GM18505 (cell line): Measurements from ENCODE around the gene CDYL2.

Experiments
- ATAC-seq: cut with Tn5 transposase; IDR thresholded peaks from one replicate; pipeline ENCODE4 v1.9.1; 2021; ENCODE audit not compliant: unreplicated experiment
- POLR2A ChIP-seq: IDR thresholded peaks from 4 replicates; pipeline ENCODE4 v1.6.1; 2011; ENCODE audit warnings: borderline replicate concordance; ENCODE audit not compliant: insufficient read depth, insufficient read length; ENCODE audit errors: extremely low read depth

The CDYL2 gene

DNA sequence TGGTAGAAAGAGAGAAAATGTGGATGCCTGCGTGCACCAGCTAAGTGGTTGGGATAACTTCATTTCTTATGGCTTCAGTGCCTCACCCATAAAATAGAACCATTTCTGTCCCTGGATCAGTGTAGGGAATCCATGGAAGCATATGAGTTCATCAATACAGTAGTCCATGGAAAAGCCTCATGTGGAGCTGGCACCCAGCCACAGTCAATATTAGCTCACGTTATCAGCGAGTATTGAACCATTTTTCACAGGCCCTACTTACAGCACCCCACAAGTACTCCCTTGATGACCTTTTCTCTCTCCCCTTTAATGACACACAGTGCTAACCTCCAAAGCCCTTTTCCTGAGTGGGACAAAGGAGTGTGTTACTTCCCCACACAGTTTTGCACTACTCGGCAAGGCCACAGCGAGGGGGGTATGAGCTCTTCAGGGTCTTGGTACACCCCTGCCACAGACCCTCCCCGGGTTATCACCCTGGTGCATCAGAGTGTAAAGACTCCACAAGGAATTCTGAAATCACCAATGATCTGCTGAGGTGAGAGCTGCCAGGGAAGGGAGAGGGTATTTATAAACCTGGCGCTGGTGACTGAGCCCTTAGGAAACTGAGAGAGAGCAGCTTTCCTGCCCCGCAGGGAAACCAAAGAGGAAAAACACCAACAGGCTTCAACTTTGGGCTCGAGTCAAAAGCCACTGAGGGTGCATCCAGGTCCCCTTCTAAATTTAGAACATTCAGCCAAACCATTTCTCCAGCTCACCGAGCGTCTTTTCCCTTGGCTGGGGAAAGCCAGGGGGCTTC is 226.7 kb downstream of the CDYL2 start:
- TF ChIP-seq POLR2A, result no peak
- ATAC-seq, result no peak

DNA sequence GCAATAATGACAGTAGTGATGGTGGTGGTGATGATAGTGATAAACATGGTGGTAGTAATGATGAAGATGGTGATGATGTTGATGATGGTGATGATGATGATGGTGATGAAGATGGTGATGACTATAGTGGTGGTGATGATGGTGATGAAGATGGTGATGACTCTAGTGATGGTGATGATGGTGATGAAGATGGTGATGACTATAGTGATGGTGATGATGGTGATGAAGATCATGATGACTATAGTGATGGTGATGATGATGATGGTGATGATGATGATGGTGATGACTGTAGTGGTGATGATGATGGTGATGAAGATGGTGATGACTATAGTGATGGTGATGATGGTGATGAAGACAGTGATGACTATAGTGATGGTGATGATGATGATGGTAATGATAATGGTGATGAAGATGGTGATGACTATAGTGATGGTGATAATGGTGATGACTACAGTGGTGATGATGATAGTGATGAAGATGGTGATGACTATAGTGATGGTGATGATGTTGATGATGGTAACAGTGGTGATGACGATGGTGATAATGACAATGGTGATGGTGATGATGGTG is 228.0 kb downstream of the CDYL2 start:
- ATAC-seq, result no peak
- no peak for TF ChIP-seq POLR2A

DNA sequence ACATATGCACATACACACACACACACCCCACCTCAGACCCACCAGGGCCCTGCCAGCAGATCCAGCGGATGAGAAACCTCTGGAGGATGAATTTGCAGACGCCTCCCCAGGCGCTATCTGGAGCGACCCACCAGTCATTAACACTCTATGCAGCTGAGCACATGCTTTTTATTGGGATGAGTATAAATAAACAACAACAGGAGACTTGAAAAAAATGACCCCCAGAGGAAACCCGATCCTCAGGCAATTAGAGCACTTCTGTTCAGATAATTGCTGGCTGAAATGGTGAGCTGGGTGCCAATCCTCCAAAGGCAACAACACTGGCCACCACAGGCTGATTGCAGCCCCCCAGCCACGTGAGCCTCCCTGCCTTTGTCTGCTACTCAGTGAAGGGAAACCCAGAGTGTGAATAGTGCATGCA is 230.7 kb downstream of the CDYL2 start:
- no peak for TF ChIP-seq POLR2A

DNA sequence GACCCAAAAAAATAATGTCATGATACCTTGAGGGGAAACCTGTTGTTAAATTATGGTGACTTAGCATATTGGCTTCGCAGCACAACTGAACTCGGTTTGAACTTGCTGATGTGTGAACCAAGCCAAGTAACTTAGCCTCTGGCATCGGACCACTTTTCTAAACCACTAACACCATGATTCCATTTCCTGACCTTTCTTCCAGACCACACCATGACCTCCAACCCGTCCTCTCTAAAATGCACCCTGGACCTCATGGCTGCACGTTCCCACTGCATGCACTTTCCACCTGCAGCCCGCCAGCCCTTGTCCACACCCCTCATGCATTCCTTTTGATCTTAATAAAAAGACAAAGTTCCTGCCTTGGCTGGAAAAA is 234.3 kb downstream of the CDYL2 start:
- no peak for TF ChIP-seq POLR2A
- no peak for ATAC-seq

More for the DNA sequence above, 230.7 kb downstream of the CDYL2 start:
- ATAC-seq, result no peak

DNA sequence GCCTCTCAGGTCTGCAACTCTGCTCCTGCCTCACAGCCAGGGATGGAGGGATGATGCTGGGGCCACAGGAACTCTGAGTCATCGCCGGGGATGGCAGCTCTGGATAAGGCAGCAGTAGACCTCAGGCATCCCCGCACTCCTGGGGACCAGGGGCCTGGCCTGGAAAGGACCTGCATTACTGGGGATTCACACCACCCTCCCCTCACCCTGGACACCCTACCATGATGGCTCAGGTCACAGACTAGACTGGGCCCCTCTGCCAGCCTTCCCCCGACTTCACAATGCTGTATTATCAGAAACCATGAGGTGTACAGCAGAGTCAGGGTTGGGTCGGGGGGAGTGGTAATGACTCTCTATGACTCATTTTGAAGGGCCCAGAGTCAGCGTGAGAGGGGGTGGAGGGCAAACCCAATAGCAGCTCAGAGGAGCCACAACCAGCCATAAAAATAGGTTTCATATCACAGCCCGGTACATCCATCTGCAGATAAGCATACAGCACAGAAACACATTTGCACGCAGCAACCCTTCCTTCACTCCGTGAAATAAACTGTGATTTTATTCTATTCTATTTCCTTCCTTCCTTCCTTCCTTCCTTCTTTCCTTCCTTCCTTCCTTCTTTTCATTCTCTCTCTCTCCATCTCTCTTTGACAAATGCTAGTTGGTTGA is 234.8 kb downstream of the CDYL2 start:
- no peak for TF ChIP-seq POLR2A
- peak; percentile 69 for ATAC-seq

DNA sequence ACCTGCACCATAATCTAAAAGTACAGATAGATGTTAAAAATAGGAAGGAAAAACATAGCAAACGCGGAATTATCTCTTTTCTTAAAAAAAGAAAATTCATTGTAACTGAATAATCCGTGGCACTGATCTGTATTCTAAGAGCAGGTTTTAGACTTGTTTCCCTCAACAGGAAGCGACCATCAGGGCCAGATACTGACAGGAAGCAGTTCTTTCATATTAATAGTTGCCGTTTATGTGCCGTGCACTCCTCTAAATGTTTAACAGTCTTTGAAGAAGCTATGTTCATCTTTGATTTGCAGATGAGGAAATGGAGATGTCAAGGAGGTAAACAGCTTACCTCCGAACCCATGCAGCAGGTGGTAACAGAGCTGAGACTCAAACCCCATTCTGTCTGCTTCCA is 240.0 kb downstream of the CDYL2 start:
- no peak for TF ChIP-seq POLR2A
- ATAC-seq, result no peak

DNA sequence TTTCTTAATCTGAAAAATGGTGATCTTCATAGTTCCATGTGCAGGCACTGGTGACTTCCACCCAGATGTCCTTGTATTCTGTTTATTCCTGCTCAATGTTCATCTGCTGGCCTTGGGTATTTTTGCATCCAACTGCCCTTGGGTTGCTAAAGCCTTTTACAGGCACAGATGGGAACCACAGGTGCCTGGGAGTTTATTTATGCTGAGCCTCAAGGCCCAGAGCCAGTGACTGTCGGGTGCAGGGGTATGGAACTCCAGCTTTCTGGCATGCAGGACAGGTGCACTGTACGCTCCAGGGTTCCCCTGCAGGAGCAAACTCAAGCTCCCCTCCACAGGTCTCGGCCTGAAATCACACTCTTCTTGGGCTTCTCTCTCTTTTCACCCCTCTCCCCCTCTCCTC is 241.3 kb downstream of the CDYL2 start:
- no peak for ATAC-seq
- TF ChIP-seq POLR2A, result no peak

DNA sequence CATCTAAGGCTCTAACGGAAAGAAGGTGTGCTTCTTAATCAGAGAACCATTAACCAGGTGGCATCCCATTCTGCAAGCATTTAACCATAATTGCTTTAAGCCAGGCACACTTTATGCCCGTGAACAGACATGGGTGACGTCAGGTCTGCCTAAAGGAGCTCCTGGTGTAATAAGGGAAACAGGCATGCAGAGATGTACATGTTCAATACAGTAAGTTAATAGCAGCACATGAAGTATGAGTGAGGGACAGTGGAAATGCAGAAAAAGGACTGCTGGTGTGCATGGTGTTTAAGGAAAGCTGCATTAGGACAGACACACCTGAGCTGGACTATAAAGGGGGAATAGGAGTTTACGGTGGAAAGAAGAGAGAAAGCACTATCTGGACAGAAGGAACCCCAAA is 245.0 kb downstream of the CDYL2 start:
- no peak for TF ChIP-seq POLR2A
- ATAC-seq, result no peak

DNA sequence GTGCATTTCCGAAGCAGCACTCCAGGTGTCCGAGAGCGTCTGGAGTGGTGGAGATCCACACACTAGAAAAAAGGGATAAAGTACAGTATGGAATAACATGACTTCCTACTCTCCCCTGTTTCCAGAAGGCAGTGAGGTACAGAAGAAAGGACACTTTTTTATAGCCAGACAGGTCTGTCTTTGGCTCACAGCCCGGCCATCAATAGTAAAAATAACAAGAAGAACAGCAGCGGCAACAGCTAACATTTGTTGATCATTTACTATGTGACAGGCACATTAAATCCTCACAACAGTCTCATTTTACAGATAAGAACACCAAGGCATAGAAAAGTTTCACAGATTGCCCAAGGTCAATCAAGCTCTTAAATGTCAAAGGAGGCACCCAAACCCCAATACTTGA is 247.4 kb downstream of the CDYL2 start:
- no peak for TF ChIP-seq POLR2A
- no peak for ATAC-seq

DNA sequence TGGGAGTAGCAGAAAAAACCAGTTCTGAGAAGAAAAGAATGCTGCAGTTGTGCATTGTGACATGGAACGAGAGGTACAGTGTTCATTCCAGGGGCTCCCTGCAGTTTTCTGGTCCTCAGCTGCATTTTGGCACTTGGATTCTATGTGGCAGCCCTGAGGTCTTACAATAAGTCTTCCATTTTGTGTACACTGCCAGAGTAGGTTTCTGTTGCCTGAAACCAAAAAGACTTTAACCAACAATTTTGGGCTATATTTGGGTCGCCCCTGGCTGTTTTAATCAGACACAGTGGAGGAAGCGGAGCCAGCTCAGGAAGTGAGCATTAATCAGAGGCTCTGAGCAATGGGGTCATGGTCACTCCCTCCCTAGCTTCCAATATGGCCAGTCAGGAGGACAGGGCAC is 247.9 kb downstream of the CDYL2 start:
- TF ChIP-seq POLR2A, result no peak
- no peak for ATAC-seq

DNA sequence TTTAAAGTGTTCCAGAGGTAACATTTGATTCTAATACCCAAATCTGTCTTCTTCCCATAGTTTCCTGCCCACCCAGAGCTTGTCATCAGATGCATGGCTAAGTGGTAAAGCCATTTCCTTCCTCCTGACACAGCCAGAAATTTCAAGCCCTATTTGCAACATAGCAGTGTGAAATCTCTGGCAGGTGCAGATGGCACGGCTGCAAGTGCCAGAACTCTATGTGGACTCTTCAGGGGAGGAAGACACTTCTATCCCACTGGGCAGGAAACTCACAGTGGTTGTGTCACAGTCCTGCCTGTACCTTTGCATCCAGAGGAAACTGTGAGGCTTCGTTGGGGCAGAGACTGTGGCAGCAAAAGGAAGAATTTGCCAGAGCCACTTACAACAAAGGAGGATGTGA is 250.4 kb downstream of the CDYL2 start:
- TF ChIP-seq POLR2A, result no peak
- ATAC-seq, result no peak

DNA sequence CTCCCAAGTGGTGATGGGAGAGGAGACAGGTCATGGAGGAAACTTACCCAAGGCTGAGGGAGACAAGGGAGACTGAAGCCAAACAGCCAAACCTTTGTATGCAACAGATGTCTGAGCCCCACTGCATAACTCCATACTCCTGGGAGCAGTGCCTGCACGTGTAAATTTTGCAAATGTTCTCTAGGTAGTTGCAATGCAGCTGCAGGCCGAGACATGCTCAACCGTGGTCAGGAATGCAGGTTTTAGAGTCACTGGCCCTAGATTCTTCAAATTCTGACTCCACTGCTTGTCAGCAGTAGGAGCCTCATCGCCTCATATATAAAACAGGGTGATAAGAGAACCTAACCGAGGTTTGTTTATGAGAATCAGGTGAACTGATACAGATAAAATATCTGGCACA is 252.1 kb downstream of the CDYL2 start:
- no peak for TF ChIP-seq POLR2A
- no peak for ATAC-seq
